ENCODE measurements around the gene DYRK1A.

GRCh38 chr21:37408464-37409193 lies 42.1 kb downstream of the DYRK1A start:
- no peak for TF ChIP-seq ATF7 (IDR thresholded peaks at IDR 0.05; ENCODE audit: low read depth)
- TF ChIP-seq EZH2 (IDR thresholded peaks at IDR 0.05; ENCODE audit: borderline replicate concordance, control insufficient read depth, low read depth, low read length), result no peak
- no peak for TF ChIP-seq ZSCAN29 (IDR thresholded peaks at IDR 0.05)
- TF ChIP-seq IKZF1 (conservative IDR thresholded peaks at IDR 0.05), result no peak
- TF ChIP-seq CTCF (IDR thresholded peaks at IDR 0.05 in 2 of 3, conservative IDR thresholded peaks at IDR 0.05 in 1 of 3; ENCODE audit: control insufficient read depth in 2 of 3, extremely low read depth in 1 of 3, insufficient read depth in 1 of 3, low read depth in 3 of 3, low read length in 3 of 3), result no peak
- TF ChIP-seq CEBPB (IDR thresholded peaks at IDR 0.05; ENCODE audit: borderline replicate concordance in 1 of 2, low read depth in 2 of 2, low read length in 2 of 2), result no peak
- TF ChIP-seq POLR2AphosphoS5 (IDR thresholded peaks at IDR 0.05; ENCODE audit: low read length), result no peak
- TF ChIP-seq RAD51 (IDR thresholded peaks at IDR 0.05), result no peak
- TF ChIP-seq, protein P1, sequence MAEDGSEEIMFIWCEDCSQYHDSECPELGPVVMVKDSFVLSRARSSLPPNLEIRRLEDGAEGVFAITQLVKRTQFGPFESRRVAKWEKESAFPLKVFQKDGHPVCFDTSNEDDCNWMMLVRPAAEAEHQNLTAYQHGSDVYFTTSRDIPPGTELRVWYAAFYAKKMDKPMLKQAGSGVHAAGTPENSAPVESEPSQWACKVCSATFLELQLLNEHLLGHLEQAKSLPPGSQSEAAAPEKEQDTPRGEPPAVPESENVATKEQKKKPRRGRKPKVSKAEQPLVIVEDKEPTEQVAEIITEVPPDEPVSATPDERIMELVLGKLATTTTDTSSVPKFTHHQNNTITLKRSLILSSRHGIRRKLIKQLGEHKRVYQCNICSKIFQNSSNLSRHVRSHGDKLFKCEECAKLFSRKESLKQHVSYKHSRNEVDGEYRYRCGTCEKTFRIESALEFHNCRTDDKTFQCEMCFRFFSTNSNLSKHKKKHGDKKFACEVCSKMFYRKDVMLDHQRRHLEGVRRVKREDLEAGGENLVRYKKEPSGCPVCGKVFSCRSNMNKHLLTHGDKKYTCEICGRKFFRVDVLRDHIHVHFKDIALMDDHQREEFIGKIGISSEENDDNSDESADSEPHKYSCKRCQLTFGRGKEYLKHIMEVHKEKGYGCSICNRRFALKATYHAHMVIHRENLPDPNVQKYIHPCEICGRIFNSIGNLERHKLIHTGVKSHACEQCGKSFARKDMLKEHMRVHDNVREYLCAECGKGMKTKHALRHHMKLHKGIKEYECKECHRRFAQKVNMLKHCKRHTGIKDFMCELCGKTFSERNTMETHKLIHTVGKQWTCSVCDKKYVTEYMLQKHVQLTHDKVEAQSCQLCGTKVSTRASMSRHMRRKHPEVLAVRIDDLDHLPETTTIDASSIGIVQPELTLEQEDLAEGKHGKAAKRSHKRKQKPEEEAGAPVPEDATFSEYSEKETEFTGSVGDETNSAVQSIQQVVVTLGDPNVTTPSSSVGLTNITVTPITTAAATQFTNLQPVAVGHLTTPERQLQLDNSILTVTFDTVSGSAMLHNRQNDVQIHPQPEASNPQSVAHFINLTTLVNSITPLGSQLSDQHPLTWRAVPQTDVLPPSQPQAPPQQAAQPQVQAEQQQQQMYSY (CRISPR knock-in tag; IDR thresholded peaks at IDR 0.05), result no peak
- TF ChIP-seq FOXK2 (IDR thresholded peaks at IDR 0.05), result no peak
- TF ChIP-seq USF2 (IDR thresholded peaks at IDR 0.05; ENCODE audit: borderline replicate concordance, low read depth, low read length), result no peak
- no peak for TF ChIP-seq ZBTB40 (IDR thresholded peaks at IDR 0.05; ENCODE audit: borderline replicate concordance)
- TF ChIP-seq, protein P2, sequence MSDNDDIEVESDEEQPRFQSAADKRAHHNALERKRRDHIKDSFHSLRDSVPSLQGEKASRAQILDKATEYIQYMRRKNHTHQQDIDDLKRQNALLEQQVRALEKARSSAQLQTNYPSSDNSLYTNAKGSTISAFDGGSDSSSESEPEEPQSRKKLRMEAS (IDR thresholded peaks at IDR 0.05; ENCODE audit: low read depth, low read length), result no peak

All from GM12878 (cell line).